GM04504 (cell line): Measurements from ENCODE around the gene ASCC3.

ENCODE experiments used
- DNase-seq: peaks from one replicate; pipeline ENCODE4 v3.0.0-alpha.2; 2012; ENCODE audit warnings: low read depth

The ASCC3 gene

GRCh38 chr6:100464903-100465700 lies 416.0 kb downstream of the ASCC3 start, which contains the start of gene SIM1:
Gene SIM1 (minus strand): TSS chr6:100464921. CDS start chr6:100463468, 1,453 bp downstream.
- peak; percentile 94 for DNase-seq

GRCh38 chr6:100464162-100464851 lies 416.8 kb downstream of the ASCC3 start:
- no peak for DNase-seq

DNA sequence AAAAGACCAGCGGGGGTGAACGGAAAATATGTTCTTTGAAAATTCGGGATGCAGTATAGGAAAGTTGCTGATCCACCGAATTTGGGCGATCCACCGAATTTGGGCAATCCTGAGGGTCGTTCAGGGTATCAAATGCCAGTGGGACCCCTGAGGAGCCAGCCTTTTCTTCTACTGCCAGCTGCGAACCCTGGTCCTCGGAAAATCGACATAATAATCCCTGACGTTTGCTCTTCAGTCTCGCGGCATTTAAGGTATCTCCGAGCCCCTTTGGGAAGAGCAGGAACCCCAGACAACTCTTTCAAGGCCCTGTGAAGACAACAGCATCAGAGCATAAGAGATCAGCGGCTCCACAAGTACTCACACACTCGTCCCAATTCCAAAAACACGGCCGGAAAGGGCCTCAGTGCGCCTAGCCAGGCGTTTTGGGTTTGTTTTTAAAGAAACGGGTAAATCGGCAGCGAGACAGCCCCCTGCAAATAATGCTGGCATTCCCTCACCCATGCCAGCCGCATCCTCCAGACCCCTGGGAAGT lies 417.4 kb downstream of the ASCC3 start:
- peak; percentile 15 for DNase-seq

- DNase-seq: no peak
Measured at GRCh38 chr6:100462706-100463629, 418.2 kb downstream of the ASCC3 start.

DNA sequence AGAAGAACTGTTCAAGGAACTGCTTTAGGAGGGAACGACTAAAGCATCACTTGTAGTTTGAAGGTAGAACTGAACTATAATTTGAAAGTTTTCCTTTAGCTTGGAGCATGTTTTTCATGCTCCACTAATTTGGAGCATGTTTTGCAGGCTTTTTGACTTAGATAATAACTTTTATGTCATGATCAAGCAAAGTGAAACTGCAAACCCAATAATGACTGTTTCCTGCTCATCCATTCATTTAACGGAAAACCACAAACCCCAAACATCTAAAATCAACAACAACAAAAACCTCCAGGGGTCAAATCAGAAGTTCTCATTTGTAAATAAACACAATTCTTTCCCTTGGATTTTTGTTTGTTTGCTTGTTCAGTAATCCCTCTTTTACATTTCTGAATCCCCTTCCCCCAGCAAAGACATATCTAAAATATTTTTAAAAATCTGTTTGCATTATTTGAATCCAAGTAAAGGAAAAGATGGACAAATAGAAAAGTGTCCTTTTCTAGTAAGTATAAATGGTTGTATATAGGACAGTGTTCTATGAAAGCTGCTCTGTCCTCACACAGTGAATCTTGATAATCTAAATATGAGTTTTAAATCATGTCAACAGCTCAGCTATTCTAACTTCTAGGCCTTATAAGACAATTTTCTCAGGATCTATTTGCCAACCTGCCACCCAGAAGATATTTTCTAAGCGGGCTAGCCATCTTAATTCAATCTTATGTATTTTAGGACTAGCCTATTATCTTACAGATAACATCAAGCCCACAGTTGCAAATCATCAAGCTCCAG lies 419.0 kb downstream of the ASCC3 start:
- peak; percentile 12 for DNase-seq

GRCh38 chr6:100461278-100461916 lies 419.7 kb downstream of the ASCC3 start:
- peak; percentile 45 for DNase-seq

DNA sequence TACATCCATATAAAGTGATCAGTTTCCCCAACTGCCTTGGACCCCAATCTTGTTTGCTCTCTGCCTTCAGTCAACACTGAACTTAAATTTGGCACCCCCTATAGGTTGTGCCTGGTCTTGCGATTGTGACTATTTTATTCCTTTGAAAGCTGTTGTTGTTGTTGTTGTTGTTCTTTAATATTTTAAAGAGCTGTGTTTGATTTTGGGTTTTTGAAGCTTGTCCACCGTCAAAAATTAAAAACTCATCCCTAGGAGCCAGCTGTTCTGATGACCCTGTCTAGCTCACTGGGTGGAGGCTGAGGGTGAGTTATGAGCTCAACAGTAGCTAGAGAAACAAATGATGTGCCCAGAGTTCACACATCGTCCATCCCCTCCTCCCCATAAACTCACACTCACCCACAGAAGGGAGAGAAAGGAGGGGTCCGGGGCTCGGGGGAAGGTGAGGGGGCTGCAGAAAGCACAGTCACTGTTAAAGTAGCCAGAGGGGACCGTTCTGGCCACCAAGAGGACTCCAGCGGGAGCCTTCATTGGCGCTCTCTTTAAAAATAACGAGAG lies 420.4 kb downstream of the ASCC3 start:
- no peak for DNase-seq

- DNase-seq: no peak
Measured at GRCh38 chr6:100459592-100460184, 421.4 kb downstream of the ASCC3 start.

DNA sequence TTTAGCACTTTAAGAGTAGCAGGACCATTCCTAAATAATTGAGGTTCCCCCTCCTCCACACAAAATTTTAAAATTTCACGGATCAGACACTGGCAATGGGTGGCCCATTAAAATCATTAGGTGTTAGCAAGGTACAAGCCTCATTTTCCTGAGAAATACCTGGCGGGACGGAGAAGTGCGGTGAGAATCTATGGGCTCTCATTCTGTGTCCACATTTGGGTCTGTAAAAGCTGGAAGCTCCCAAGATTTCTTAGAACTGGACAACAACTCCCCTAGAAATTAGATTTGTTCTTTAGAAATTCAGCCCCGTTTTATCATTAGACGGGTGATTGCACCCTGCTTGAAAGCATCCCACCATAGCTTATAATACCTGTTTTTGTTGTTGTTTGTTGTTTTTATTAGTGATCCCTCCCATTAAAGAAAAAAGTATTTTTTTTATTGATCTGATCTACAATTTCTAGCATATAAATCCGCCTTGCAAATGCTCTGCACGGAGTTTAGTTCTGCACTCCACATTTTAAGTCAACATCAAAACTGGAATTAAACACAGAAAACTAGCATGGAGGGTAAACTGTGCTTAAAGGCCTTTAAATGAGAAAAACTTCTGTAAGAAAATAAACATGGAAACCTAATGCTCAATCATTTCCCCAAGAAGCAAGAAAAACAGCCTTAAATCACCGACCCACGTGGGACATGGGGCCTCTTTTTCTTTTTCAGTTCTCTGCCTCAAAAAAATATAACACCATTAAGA lies 422.1 kb downstream of the ASCC3 start:
- no peak for DNase-seq
